ENCODE data around the gene TIGAR.

DNA sequence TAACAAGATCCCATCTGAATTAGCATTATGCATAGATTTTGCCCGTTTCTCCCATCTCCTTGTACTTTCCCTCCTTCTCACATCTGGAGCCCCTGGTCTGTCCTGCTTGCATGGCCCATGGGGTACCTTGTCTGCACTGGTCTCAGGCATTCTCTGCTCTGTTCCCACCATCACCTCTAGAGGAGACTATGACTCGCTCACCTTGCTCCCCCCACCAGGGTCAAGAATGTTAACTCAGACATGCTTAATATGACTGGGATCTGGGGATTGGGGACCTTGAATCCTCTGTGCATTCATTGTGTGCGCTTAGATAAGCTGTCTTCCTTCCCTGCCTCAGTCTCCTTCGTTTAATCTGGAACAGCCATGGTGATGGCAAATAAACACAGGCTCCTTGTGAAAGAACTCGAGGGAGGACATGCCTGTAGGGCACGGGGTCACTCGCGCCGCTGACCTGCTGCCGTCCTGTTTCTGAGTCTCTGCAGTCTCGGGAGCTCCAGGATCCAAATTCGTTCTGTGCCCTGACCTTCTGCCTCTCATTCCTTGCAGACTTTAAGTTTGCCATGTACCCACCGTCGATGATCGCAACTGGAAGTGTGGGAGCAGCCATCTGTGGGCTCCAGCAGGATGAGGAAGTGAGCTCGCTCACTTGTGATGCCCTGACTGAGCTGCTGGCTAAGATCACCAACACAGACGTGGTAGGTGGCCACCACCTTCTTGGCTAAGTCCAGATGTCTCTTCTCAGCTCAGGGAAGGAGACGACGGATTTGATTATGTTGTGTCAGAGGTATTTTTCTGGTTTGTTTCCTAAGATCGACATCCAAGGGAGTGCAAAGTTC, 32.5 kb upstream of the TIGAR start:
- TF ChIP-seq, protein P1, sequence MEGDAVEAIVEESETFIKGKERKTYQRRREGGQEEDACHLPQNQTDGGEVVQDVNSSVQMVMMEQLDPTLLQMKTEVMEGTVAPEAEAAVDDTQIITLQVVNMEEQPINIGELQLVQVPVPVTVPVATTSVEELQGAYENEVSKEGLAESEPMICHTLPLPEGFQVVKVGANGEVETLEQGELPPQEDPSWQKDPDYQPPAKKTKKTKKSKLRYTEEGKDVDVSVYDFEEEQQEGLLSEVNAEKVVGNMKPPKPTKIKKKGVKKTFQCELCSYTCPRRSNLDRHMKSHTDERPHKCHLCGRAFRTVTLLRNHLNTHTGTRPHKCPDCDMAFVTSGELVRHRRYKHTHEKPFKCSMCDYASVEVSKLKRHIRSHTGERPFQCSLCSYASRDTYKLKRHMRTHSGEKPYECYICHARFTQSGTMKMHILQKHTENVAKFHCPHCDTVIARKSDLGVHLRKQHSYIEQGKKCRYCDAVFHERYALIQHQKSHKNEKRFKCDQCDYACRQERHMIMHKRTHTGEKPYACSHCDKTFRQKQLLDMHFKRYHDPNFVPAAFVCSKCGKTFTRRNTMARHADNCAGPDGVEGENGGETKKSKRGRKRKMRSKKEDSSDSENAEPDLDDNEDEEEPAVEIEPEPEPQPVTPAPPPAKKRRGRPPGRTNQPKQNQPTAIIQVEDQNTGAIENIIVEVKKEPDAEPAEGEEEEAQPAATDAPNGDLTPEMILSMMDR (IDR thresholded peaks at IDR 0.05; ENCODE audit: borderline replicate concordance, extremely low read depth, low read length, poor library complexity, severe bottlenecking) = no peak
- TF ChIP-seq EZH2 (IDR thresholded peaks at IDR 0.05; ENCODE audit: borderline replicate concordance, low read depth, low read length, severe bottlenecking) = no peak
